ENCODE measurements around the gene NCAPH2. TPM values are rescaled to one million over a fixed set of nuclear protein-coding genes. Genes with fewer than 3 reads are reported as not detected.

NCAPH2 gene
- total RNA-seq, 4 donors from 2014 or later: 34.0 to 85.8 (median 41.2) TPM

DNA sequence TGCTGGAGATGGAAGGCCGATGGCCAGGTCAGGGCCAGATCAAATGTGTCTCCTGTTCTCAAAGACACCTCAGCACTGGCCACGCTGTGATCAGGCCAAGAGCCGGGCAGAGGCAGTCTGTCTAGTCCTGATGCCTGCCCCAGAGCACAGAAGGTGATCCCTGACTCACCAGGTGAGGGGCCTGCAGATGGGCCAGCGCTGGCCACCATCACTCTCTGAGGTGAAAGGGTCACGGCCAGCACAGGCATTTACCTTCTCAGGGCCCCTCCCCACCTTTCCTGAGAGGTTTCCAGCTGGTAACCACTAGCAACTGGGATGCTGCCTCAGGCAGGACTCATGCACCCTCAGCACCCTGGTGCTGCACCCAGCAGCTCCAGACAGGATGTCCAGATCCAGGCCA lies 36.1 kb upstream of the NCAPH2 start:
- Histone ChIP-seq H3K27me3 (no peaks in the 10 kb centered on the region), H3K4me1 (peaks cover 22 to 67% (median 53%) of the 10 kb centered on the region in 4 donors), H3K4me3 (no peak overlapping the region), H3K27ac (peak overlapping the region in 3 of 4 donors; percentile 82 to 90 (median 88)), H3K9me3 (no peaks in the 10 kb centered on the region), H3K36me3 (peaks cover 0 to 13% (median 0%) of the 10 kb centered on the region in 3 donors)
- no peak for TF ChIP-seq POLR2A (IDR thresholded peaks at IDR 0.05)
- TF ChIP-seq CTCF (IDR thresholded peaks at IDR 0.05): no peak
- DNase-seq: no peak

DNA sequence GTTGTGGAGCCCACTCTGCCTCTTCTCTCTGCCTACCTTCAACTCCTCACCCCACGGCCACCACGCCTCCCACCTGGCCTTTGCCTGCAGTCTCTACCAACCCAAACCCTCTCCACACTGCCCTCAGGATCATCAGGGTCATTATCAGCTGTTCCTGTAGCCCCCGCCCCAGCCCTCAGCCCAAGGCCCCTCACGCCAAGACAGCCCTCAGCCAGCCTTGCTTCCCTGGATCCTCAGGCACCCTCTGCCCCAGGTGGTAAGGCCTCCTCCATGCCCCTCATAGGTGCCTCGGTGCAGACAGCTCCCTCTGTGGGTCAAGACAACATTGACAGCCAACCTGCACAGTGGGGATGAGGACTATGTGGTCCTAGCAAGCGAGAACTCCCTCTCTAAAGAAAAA lies 34.9 kb upstream of the NCAPH2 start:
- H3K4me1 ChIP-seq: peaks cover 22 to 63% (median 53%) of the 10 kb centered on the region in 4 donors

GRCh38 chr22:50473855-50474671 lies 34.0 kb upstream of the NCAPH2 start:
- peaks cover 22 to 56% (median 48%) of the 10 kb centered on the region in 4 donors for H3K4me1 ChIP-seq
- peak in 1 of 3 donors; percentile 74 for DNase-seq
- H3K27ac ChIP-seq: peak overlapping the region; percentile 85 to 92 (median 90)

More for the DNA sequence above, 34.9 kb upstream of the NCAPH2 start:
- Histone ChIP-seq H3K9me3 (no peaks in the 10 kb centered on the region), H3K27ac (peak overlapping the region in 1 of 4 donors; percentile 90), H3K4me3 (peak overlapping the region in 2 of 4 donors; percentile 97 to 99), H3K36me3 (peaks cover 0 to 2% (median 0%) of the 10 kb centered on the region in 3 donors), H3K27me3 (no peaks in the 10 kb centered on the region)
- TF ChIP-seq POLR2A (IDR thresholded peaks at IDR 0.05) (no peak), CTCF (IDR thresholded peaks at IDR 0.05) (peak in 5 of 6 experiments; percentile 16 to 52 (median 46))
- DNase-seq: peak in 2 of 3 donors; percentile 59 to 69

GRCh38 chr22:50474710-50475651 lies 33.0 kb upstream of the NCAPH2 start, which contains the start of gene SBF1:
TSS of gene SBF1 (minus strand) at chr22:50475035. CDS start at chr22:50474840, 195 bp downstream.
- DNase-seq: peak; percentile 93 to 96 (median 95)
- TF ChIP-seq POLR2A (IDR thresholded peaks at IDR 0.05) (peak; percentile 47 to 88), CTCF (IDR thresholded peaks at IDR 0.05) (no peak)
- Histone ChIP-seq H3K4me3 (peak within 1 kb of the TSS; percentile 94 to 99 (median 98)), H3K36me3 (no peaks in the 10 kb centered on the region), H3K27me3 (no peaks in the 10 kb centered on the region), H3K27ac (peak within 1 kb of the TSS; percentile 85 to 92 (median 90)), H3K4me1 (peaks cover 19 to 47% (median 42%) of the 10 kb centered on the region in 4 donors), H3K9me3 (no peaks in the 10 kb centered on the region)

More at GRCh38 chr22:50473855-50474671, 34.0 kb upstream of the NCAPH2 start:
- H3K27me3 ChIP-seq: no peaks in the 10 kb centered on the region
- H3K4me3 ChIP-seq: peak overlapping the region; percentile 94 to 99 (median 98)
- TF ChIP-seq POLR2A (IDR thresholded peaks at IDR 0.05) (no peak), CTCF (IDR thresholded peaks at IDR 0.05) (no peak)
- H3K36me3 ChIP-seq: no peaks in the 10 kb centered on the region
- H3K9me3 ChIP-seq: no peaks in the 10 kb centered on the region

DNA sequence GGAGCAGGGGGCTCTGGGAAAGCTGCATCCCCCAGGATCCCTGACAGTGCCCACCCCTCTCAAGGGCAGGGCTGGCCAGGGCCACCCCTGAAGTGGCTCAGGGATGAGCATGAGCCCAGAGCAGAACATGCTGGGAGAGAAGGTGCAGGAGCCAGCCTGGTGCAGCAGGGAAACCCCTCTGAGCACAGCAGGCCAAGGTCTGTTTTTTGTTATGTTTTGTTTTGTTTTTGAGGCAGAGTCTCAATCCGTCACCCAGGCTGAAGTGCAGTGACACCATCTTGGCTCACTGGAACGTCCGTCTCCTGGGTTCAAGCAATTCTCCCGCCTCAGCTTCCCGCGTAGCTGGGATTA lies 32.4 kb upstream of the NCAPH2 start:
- H3K9me3 ChIP-seq: no peaks in the 10 kb centered on the region
- no peaks in the 10 kb centered on the region for H3K36me3 ChIP-seq
- peak overlapping the region in 1 of 4 donors; percentile 90 for H3K27ac ChIP-seq
- peaks cover 0 to 4% of the 10 kb centered on the region in 2 donors for H3K27me3 ChIP-seq
- no peak for DNase-seq
- H3K4me1 ChIP-seq: peaks cover 12 to 40% (median 36%) of the 10 kb centered on the region in 4 donors
- H3K4me3 ChIP-seq: peak overlapping the region in 1 of 4 donors; percentile 99
- TF ChIP-seq POLR2A (IDR thresholded peaks at IDR 0.05) (no peak), CTCF (IDR thresholded peaks at IDR 0.05) (no peak)
